GM12874 (cell line): ENCODE results near the gene EFNA2.

Experiments
- TF ChIP-seq, protein P1 (sequence below): IDR thresholded peaks from 2 replicates; pipeline ENCODE4 v1.5.1; 2011; ENCODE audit warnings: low read depth, mild to moderate bottlenecking, control low read depth, low read length, moderate library complexity; ENCODE audit not compliant: insufficient read depth

Gene EFNA2

DNA sequence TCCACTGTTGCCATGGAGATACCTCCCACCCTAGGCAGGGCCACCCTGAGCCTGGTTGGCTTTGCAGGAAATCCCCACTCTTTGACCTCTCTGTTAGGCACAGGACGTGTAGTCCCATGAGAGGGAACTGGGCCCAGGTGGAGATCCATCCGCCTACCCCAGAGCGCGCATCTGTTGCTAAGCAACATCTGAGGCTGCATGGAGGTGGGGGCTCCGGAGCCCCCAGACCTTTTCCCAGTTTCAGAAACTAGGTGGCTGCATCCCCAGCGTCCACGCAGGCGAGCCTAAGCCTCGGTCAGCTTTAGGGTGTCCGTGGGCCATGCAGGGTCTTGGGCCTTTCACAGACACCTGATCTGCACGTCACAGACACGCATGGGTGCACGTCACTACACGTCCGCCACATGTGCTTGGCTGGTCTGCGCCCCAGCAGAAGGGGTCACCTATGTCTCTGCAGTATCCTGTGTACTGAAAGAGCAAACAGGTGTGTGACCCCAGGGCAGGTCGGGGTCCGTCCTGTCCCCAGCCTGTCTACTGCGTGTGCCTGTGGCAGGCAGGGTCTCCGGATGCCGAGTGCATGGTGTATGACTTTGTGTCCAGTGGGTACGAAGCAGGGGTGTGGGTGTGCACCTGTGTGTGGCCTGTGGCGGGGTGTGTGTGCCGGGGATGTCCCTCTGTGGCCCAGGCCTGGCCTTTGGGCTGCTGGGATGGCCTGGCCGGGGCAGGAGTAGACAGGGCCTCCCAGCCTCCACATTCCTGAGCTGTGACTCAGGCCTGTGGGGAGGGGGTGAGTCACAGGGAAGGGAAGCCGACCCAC lies 20.7 kb upstream of the EFNA2 start:
- TF ChIP-seq, protein P1, sequence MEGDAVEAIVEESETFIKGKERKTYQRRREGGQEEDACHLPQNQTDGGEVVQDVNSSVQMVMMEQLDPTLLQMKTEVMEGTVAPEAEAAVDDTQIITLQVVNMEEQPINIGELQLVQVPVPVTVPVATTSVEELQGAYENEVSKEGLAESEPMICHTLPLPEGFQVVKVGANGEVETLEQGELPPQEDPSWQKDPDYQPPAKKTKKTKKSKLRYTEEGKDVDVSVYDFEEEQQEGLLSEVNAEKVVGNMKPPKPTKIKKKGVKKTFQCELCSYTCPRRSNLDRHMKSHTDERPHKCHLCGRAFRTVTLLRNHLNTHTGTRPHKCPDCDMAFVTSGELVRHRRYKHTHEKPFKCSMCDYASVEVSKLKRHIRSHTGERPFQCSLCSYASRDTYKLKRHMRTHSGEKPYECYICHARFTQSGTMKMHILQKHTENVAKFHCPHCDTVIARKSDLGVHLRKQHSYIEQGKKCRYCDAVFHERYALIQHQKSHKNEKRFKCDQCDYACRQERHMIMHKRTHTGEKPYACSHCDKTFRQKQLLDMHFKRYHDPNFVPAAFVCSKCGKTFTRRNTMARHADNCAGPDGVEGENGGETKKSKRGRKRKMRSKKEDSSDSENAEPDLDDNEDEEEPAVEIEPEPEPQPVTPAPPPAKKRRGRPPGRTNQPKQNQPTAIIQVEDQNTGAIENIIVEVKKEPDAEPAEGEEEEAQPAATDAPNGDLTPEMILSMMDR = no peak

DNA sequence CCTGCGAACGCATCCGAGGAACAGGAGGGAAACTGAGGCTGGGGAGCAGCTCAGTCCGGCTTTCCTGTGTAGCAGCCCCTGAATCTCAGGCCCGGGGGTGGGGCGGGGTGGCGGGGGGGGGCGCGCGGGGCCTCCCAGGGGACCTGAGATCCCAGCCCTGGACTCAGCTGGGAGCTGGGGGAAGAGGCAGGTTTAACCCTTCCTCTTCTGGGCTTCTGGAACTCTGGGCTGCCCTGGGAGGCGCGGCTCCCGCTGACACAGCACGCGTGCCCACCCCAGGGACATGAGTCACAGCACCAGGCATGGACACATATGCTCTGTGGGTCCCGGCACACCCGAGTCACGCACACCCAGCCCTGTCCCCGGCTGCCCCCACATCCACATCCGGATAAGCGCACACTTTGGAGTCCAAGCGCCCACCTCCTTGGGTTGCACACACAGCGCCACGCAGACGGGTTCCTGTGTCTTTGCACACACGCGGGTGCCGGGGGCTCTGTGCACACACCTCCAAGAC lies 20.0 kb upstream of the EFNA2 start:
- TF ChIP-seq, protein P1 = no peak

DNA sequence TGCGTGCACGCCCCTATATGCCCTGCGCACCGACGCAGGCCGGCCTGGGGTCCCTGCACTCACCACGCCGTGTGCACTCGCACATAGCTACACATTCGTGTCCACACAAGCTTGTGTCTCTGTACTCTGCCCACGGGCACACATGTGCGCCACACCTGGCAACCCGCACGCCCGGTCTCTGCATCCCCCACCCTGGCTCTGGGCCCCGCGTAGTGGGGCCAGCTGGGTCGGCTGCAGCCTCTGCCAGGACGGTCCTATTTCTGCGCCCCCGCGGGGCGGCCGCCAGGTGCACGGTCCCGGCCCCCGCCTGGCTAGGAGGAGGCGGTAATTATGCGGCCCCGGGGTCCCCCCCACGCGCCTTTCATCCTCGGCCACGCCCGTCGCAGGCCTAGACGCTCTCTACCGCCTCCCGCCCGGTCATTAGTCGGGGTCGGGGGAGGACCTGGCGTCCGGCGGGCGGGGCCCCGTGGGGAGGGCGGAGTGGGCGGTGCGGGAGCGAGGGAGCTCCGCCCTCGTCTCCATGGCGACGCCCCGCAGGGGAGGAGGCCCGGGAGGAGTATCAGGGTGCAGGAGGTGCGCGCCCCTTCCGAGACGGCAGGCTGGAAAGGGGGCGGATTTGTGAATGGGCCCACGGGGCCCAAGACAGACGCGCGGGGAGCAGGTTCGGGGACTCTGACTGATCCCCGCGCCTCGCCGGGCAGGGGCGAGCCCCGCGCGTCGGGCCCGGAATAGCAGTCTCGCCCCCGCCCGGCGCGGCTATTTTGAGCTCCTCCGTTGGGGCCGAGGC lies 19.4 kb upstream of the EFNA2 start:
- TF ChIP-seq, protein P1 = no peak

DNA sequence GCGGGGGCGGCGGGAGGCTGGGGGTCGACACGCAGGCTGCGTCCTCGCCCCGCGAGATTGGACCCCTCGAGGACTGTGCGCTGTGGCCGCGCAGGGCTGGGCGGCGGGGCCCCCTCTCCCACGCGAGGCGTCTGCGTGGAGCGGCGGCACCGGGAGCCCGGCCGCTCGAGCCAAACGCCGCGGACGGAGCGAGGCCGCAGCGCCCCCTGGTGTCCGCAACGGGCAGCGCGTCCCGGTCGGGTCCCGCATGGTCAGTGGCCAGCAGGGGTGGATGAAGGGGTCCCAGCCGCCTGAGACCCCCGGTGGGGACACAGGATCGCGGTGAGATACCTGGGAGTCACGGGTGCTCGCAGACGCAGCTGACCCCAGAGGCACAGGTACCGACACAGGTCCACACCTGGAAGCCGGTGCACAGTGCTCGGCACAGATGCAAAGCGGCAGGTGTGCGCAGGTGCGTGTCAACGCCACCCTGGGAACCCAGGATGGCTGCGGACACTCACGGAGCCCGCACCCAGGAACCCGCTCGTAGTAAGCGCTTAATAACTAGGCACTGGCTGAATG lies 18.7 kb upstream of the EFNA2 start:
- TF ChIP-seq, protein P1 = peak; percentile 95

DNA sequence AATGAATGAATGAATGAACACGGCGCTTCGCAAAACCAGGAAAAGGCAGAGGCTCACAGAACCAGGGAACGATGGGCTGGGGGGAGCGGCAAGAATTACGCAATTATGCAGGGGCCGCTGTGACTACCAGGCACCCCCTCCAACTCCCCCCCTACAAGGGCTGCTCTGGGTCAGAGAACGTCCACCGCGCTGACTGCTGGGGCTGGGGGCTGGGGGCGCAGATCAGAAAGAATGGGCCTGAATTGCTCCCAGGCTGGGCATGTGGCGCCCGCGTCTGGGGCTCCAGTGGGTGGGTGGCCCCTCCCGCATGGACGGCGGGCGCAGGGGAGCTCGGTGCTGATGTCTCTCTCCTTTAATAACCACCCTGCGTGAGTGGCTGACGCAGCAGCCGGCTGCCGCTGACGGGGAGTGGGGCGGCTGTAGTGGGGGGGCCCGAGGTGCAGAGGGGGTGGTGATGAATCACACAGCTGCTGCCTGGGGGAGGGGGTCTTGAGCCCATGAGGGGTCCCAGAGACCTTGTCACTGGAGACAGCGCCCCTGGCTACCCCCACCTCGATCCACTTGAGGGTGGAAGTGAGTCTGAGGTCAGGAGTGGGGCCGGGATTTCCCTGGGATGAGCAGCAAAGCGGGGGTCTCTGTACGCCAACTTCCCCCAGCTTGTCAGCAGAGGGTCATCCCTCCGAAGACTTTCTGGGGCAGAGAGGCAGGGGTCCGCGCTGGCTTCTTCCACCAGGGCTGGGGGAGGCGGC lies 18.0 kb upstream of the EFNA2 start:
- TF ChIP-seq, protein P1 = no peak

DNA sequence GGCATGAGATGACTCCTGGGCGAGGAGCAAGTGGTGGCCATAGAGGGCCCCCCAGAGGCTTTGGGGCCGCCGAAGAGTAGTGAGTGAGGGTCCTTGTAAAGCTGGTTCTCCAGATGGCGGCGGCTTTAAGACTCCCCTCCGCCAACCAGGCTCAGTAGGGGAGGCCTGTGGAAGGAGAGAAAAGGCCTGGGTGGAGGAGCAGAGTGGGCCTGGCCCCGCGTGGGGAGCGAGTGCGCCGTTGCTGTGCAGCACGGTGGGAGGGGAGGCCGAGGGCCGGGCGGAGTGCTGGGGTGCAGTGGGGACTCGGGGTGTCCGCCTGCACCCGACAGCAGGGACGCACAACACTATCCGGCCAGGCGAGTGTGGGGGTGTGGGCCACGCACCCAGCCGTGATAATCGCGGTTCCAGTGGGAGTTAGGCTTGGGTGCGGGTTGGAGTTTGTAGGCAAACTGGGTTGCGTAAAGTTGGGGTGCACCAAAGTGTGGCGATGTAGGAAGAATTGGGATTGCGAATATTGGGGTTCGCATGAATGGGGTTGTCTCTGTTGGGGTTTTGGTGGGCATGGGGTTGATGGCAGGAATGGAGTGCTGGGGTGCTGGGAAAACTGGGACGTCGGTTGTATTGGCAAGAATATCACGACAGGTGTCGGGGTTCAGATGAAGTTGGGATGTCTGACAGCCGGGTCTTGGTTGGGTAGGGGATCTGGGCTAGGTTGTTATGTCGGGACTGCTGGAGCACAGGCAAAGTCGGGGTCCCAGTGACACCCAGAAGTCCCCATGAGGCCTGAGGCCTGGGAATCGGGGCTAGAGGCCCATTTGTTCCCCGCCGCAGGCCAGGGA lies 17.2 kb upstream of the EFNA2 start:
- TF ChIP-seq, protein P1 = no peak
